ENCODE measurements around the gene TNFRSF4.
"Not testable (repeated sequence)": the region's sequence is repeated elsewhere in the genome, so short reads cannot be mapped to it uniquely, and the experiment has no call there.

Gene TNFRSF4

GRCh38 chr1:1202831-1203560 is 11.0 kb downstream of the TNFRSF4 start:
- no peak for DNase-seq (ENCODE audit: low read depth, low spot score)

- DNase-seq (ENCODE audit: low read depth, low spot score) = no peak
These were observed 12.8 kb downstream of the TNFRSF4 start for GRCh38 chr1:1200876-1201810.

- no peak for DNase-seq (ENCODE audit: low read depth, low spot score)
These were observed 13.7 kb downstream of the TNFRSF4 start for GRCh38 chr1:1199961-1200875.

- no peak for DNase-seq (ENCODE audit: low read depth, low spot score)
These were observed 14.6 kb downstream of the TNFRSF4 start for GRCh38 chr1:1199141-1199960.

GRCh38 chr1:1198423-1199140 is 15.4 kb downstream of the TNFRSF4 start:
- no peak for DNase-seq (ENCODE audit: low read depth, low spot score)

GRCh38 chr1:1197551-1198422 is 16.2 kb downstream of the TNFRSF4 start:
- DNase-seq (ENCODE audit: low read depth, low spot score) = no peak

GRCh38 chr1:1197188-1197500 is 16.8 kb downstream of the TNFRSF4 start:
- no peak for DNase-seq (ENCODE audit: low read depth, low spot score)

- DNase-seq (ENCODE audit: low read depth, low spot score) = no peak
These were observed 17.3 kb downstream of the TNFRSF4 start for GRCh38 chr1:1196431-1197187.

- not testable (repeated sequence) for DNase-seq (ENCODE audit: low read depth, low spot score)
These were observed 18.2 kb downstream of the TNFRSF4 start for GRCh38 chr1:1195726-1196125.

- no peak for DNase-seq (ENCODE audit: low read depth, low spot score)
These were observed 19.2 kb downstream of the TNFRSF4 start for GRCh38 chr1:1194723-1195122.

- no peak for DNase-seq (ENCODE audit: low read depth, low spot score)
These were observed 22.2 kb downstream of the TNFRSF4 start for GRCh38 chr1:1191734-1192133.

GRCh38 chr1:1189111-1189510 is 24.8 kb downstream of the TNFRSF4 start:
- no peak for DNase-seq (ENCODE audit: low read depth, low spot score)

- no peak for DNase-seq (ENCODE audit: low read depth, low spot score)
These were observed 26.0 kb downstream of the TNFRSF4 start for GRCh38 chr1:1187938-1188337.

GRCh38 chr1:1185101-1185765 is 28.7 kb downstream of the TNFRSF4 start:
- DNase-seq (ENCODE audit: low read depth, low spot score) = no peak

GRCh38 chr1:1183833-1184775 is 29.8 kb downstream of the TNFRSF4 start:
- DNase-seq (ENCODE audit: low read depth, low spot score) = no peak

- DNase-seq (ENCODE audit: low read depth, low spot score) = no peak
These were observed 30.7 kb downstream of the TNFRSF4 start for GRCh38 chr1:1183221-1183747.
